GM12878 (cell line): ENCODE results near the gene DHX16. TPM values are rescaled to one million over a fixed set of nuclear protein-coding genes. Genes with fewer than 3 reads are reported as not detected.

Experiments used
- ASH2L ChIP-seq: fragments of 300-600, 200-600 bp; sonication (generic); IDR thresholded peaks from 2 replicates; pipeline ENCODE4 v1.6.1; 2017; ENCODE audit warnings: low read depth, mild to moderate bottlenecking, borderline replicate concordance
- CHD2 ChIP-seq: IDR thresholded peaks from 2 replicates; pipeline ENCODE4 v1.6.1; 2011; ENCODE audit warnings: low read depth, low read length, improper control_type of control experiment, borderline replicate concordance
- GATAD2B ChIP-seq: fragments of 450-650 bp; conservative IDR thresholded peaks from 2 replicates; pipeline ENCODE4 v1.6.1; 2017; ENCODE audit warnings: low read depth, mild to moderate bottlenecking, moderate library complexity
- MTA3 ChIP-seq: IDR thresholded peaks from 2 replicates; pipeline ENCODE4 v1.6.1; 2012; ENCODE audit warnings: low read length, inconsistent platforms, borderline replicate concordance
- MYC ChIP-seq: IDR thresholded peaks from 2 replicates; pipeline ENCODE4 v1.6.1; 2011; ENCODE audit warnings: mild to moderate bottlenecking, low read length, moderate library complexity, inconsistent platforms; ENCODE audit not compliant: insufficient read depth, insufficient replicate concordance, insufficient read length, severe bottlenecking
- NFIC ChIP-seq: IDR thresholded peaks from 2 replicates; pipeline ENCODE4 v1.6.1; 2012; ENCODE audit warnings: low read depth, mild to moderate bottlenecking, inconsistent platforms, low read length, moderate library complexity
- POLR2AphosphoS2 ChIP-seq: IDR thresholded peaks from 2 replicates; pipeline ENCODE4 v1.6.1; 2011; ENCODE audit warnings: low read depth, mild to moderate bottlenecking, low read length, improper control_type of control experiment, moderate library complexity
- RAD51 ChIP-seq: fragments of 450-650 bp; IDR thresholded peaks from 2 replicates; pipeline ENCODE4 v1.6.1; 2016; ENCODE audit warnings: moderate library complexity, mild to moderate bottlenecking, inconsistent platforms
- SUPT20H ChIP-seq: IDR thresholded peaks from 2 replicates; pipeline ENCODE4 v1.6.1; 2011; ENCODE audit warnings: low read depth, mild to moderate bottlenecking, low read length, moderate library complexity, borderline replicate concordance; ENCODE audit not compliant: control insufficient read depth
- TCF3 ChIP-seq: IDR thresholded peaks from 2 replicates; pipeline ENCODE4 v1.6.1; 2012; ENCODE audit warnings: low read depth, mild to moderate bottlenecking, low read length, borderline replicate concordance; ENCODE audit not compliant: insufficient read depth
- WRNIP1 ChIP-seq: IDR thresholded peaks from 2 replicates; pipeline ENCODE4 v1.6.1; 2011; ENCODE audit warnings: low read depth, low read length, improper control_type of control experiment, borderline replicate concordance
- YBX1 ChIP-seq: fragments of 450-650 bp; IDR thresholded peaks from 2 replicates; pipeline ENCODE4 v1.6.1; 2016; ENCODE audit warnings: antibody characterized with exemption
- YY1 ChIP-seq: IDR thresholded peaks from 2 replicates; pipeline ENCODE4 v1.6.1; 2011; ENCODE audit warnings: low read depth, mild to moderate bottlenecking, low read length
- polyA plus RNA-seq, 11 experiments: library from polyadenylated mRNA; depleted of rRNA in 4 of 11; unstranded in 6 of 11; stranded (reverse) in 5 of 11; fragments of >200 nt; fragmentation: Nextera tagmentation in 4 of 11; fragmentation: Illumina TruSeq in 1 of 11; extraction: Ambion mirVana in 4 of 11; extraction: Trizol in 1 of 11; gene quantifications; 1 replicate in 1 of 11; 2 replicates in 10 of 11; pipeline versions ENCODE4 v1.2.1 to v1.2.3, GENCODE V29; 2011 to 2016; ENCODE audit warnings: inconsistent platforms in 2 of 11, missing spikeins in 2 of 11, low read depth in 1 of 11
- total RNA-seq, 4 experiments: library from RNA; depleted of rRNA in 3 of 4; stranded (reverse); fragments of >200 nt in 3 of 4; fragmentation: Illumina TruSeq in 1 of 4; extraction: Trizol in 1 of 4; gene quantifications; 2 replicates each; pipeline versions ENCODE4 v1.2.1 to v1.2.3, GENCODE V29; 2013 to 2021
- TF ChIP-seq, protein P1 (sequence below): fragments of 450-650 bp; formaldehyde crosslinking; IDR thresholded peaks from 2 replicates; pipeline ENCODE4 v1.4.0; 2020; ENCODE audit warnings: mild to moderate bottlenecking, moderate library complexity
- TF ChIP-seq, protein P2 (sequence below): fragments of 450-650 bp; IDR thresholded peaks from 2 replicates; pipeline ENCODE4 v1.6.1; 2017; ENCODE audit warnings: mild to moderate bottlenecking, moderate library complexity
- TF ChIP-seq, protein P3 (sequence below): fragments of 450-650 bp; formaldehyde crosslinking; IDR thresholded peaks from 2 replicates; pipeline ENCODE4 v1.5.0; 2022; ENCODE audit warnings: mild to moderate bottlenecking, missing genetic modification characterization
- TF ChIP-seq, protein P4 (sequence below): IDR thresholded peaks from 2 replicates; pipeline ENCODE4 v1.6.1; 2011; ENCODE audit warnings: low read depth, mild to moderate bottlenecking, low read length, moderate library complexity, borderline replicate concordance; ENCODE audit errors: extremely low read depth

The DHX16 gene
- total and polyA plus RNA-seq, 10 of the 15 experiments (the other 5 are each of a cell fraction or from before 2014, with no cell fraction given): 10.1 to 41.4 (median 38.3) TPM

DNA sequence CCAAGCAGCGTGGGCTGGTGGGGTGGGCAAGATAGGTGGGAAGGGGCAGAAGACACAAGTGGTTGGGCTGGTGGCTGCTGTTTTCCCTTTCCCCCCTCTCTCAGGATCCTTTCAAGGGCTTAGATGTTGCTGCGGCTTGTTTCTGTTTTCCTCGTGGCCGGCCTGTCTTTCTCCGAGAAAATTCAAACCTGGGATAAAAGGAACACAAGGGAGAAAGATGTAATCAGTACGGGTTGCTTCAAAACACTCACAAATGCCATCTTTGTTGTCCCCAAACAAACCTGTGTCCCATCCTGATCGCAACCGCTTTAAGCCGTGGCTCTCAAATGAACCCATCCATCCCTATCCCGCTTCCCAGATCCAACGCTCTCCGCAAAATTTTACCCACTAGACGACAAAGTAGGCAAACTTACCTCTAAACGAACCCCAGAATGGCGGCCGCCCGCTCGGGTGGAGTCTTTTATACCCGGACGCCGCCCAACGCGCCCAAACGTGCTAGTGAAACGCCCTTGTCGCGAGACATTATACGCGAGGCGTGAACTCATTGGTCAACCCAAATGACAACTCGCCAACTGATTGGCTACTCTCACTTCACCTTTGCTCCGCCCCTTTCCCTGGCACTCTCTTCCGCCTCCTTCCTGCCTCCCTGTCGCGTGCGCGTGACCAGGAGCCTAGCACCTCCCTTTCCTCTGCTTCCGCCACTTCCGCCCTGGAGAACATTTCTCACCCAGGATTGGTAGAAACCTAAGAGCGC, 55.8 kb downstream of the DHX16 start, which contains the start of gene PPP1R10 (continued):
- TF ChIP-seq GATAD2B (no peak), TCF3 (peak; percentile 95; the same call in 1 of the 2 replicates), SUPT20H (no peak), POLR2AphosphoS2 (peak; percentile 99), WRNIP1 (peak; percentile 73; the same call in 1 of the 2 replicates), MYC (no peak), YBX1 (no peak), NFIC (no peak), YY1 (peak; percentile 99), ASH2L (no peak), RAD51 (peak; percentile 86), MTA3 (no peak), CHD2 (peak; percentile 99)
- TF ChIP-seq, protein P1, sequence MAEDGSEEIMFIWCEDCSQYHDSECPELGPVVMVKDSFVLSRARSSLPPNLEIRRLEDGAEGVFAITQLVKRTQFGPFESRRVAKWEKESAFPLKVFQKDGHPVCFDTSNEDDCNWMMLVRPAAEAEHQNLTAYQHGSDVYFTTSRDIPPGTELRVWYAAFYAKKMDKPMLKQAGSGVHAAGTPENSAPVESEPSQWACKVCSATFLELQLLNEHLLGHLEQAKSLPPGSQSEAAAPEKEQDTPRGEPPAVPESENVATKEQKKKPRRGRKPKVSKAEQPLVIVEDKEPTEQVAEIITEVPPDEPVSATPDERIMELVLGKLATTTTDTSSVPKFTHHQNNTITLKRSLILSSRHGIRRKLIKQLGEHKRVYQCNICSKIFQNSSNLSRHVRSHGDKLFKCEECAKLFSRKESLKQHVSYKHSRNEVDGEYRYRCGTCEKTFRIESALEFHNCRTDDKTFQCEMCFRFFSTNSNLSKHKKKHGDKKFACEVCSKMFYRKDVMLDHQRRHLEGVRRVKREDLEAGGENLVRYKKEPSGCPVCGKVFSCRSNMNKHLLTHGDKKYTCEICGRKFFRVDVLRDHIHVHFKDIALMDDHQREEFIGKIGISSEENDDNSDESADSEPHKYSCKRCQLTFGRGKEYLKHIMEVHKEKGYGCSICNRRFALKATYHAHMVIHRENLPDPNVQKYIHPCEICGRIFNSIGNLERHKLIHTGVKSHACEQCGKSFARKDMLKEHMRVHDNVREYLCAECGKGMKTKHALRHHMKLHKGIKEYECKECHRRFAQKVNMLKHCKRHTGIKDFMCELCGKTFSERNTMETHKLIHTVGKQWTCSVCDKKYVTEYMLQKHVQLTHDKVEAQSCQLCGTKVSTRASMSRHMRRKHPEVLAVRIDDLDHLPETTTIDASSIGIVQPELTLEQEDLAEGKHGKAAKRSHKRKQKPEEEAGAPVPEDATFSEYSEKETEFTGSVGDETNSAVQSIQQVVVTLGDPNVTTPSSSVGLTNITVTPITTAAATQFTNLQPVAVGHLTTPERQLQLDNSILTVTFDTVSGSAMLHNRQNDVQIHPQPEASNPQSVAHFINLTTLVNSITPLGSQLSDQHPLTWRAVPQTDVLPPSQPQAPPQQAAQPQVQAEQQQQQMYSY (CRISPR knock-in tag): peak; percentile 82; the same call in 1 of the 2 replicates
- TF ChIP-seq, protein P2, sequence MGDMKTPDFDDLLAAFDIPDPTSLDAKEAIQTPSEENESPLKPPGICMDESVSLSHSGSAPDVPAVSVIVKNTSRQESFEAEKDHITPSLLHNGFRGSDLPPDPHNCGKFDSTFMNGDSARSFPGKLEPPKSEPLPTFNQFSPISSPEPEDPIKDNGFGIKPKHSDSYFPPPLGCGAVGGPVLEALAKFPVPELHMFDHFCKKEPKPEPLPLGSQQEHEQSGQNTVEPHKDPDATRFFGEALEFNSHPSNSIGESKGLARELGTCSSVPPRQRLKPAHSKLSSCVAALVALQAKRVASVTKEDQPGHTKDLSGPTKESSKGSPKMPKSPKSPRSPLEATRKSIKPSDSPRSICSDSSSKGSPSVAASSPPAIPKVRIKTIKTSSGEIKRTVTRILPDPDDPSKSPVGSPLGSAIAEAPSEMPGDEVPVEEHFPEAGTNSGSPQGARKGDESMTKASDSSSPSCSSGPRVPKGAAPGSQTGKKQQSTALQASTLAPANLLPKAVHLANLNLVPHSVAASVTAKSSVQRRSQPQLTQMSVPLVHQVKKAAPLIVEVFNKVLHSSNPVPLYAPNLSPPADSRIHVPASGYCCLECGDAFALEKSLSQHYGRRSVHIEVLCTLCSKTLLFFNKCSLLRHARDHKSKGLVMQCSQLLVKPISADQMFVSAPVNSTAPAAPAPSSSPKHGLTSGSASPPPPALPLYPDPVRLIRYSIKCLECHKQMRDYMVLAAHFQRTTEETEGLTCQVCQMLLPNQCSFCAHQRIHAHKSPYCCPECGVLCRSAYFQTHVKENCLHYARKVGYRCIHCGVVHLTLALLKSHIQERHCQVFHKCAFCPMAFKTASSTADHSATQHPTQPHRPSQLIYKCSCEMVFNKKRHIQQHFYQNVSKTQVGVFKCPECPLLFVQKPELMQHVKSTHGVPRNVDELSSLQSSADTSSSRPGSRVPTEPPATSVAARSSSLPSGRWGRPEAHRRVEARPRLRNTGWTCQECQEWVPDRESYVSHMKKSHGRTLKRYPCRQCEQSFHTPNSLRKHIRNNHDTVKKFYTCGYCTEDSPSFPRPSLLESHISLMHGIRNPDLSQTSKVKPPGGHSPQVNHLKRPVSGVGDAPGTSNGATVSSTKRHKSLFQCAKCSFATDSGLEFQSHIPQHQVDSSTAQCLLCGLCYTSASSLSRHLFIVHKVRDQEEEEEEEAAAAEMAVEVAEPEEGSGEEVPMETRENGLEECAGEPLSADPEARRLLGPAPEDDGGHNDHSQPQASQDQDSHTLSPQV: no peak
- TF ChIP-seq, protein P3, sequence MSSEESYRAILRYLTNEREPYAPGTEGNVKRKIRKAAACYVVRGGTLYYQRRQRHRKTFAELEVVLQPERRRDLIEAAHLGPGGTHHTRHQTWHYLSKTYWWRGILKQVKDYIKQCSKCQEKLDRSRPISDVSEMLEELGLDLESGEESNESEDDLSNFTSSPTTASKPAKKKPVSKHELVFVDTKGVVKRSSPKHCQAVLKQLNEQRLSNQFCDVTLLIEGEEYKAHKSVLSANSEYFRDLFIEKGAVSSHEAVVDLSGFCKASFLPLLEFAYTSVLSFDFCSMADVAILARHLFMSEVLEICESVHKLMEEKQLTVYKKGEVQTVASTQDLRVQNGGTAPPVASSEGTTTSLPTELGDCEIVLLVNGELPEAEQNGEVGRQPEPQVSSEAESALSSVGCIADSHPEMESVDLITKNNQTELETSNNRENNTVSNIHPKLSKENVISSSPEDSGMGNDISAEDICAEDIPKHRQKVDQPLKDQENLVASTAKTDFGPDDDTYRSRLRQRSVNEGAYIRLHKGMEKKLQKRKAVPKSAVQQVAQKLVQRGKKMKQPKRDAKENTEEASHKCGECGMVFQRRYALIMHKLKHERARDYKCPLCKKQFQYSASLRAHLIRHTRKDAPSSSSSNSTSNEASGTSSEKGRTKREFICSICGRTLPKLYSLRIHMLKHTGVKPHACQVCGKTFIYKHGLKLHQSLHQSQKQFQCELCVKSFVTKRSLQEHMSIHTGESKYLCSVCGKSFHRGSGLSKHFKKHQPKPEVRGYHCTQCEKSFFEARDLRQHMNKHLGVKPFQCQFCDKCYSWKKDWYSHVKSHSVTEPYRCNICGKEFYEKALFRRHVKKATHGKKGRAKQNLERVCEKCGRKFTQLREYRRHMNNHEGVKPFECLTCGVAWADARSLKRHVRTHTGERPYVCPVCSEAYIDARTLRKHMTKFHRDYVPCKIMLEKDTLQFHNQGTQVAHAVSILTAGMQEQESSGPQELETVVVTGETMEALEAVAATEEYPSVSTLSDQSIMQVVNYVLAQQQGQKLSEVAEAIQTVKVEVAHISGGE (CRISPR knock-in tag): peak; percentile 64; the same call in 1 of the 2 replicates
- TF ChIP-seq, protein P4, sequence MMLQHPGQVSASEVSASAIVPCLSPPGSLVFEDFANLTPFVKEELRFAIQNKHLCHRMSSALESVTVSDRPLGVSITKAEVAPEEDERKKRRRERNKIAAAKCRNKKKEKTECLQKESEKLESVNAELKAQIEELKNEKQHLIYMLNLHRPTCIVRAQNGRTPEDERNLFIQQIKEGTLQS: peak; percentile 12; the same call in 1 of the 2 replicates
